Germinal center (tissue), 1 donor: Measurements from ENCODE around the gene ENSA.
"Not testable (repeated sequence)": the region's sequence is repeated elsewhere in the genome, so short reads cannot be mapped to it uniquely, and the experiment has no call there.

Experiments used
- DNase-seq: peaks from one replicate; pipeline ENCODE4 v3.0.0; 2012; ENCODE audit warnings: mixed read lengths, low spot score

The ENSA gene

GRCh38 chr1:150580966-150581365 lies 48.4 kb downstream of the ENSA start:
- not testable (repeated sequence) for DNase-seq

- no peak for DNase-seq
Measured at GRCh38 chr1:150579945-150580642, 49.3 kb downstream of the ENSA start.

- peak; percentile 91 for DNase-seq
Measured at GRCh38 chr1:150579110-150579944, 50.1 kb downstream of the ENSA start, which contains the start of gene MCL1. Gene MCL1 (minus strand): TSS chr1:150579610. CDS start chr1:150579530, 80 bp downstream.

- DNase-seq = no peak
Measured at GRCh38 chr1:150578272-150579109, 50.9 kb downstream of the ENSA start.

- no peak for DNase-seq
Measured at GRCh38 chr1:150577557-150578271, 51.7 kb downstream of the ENSA start.

- DNase-seq = no peak
Measured at GRCh38 chr1:150576794-150577556, 52.4 kb downstream of the ENSA start.

GRCh38 chr1:150576367-150576711 lies 53.1 kb downstream of the ENSA start:
- DNase-seq = no peak

GRCh38 chr1:150575518-150576366 lies 53.7 kb downstream of the ENSA start:
- DNase-seq = no peak

GRCh38 chr1:150575072-150575489 lies 54.3 kb downstream of the ENSA start:
- no peak for DNase-seq

GRCh38 chr1:150574260-150575071 lies 54.9 kb downstream of the ENSA start:
- DNase-seq = no peak

GRCh38 chr1:150573648-150574071 lies 55.8 kb downstream of the ENSA start:
- not testable (repeated sequence) for DNase-seq

- no peak for DNase-seq
Measured at GRCh38 chr1:150572918-150573647, 56.3 kb downstream of the ENSA start.
